ENCODE measurements around the gene MYOD1. TPM values are rescaled to one million over a fixed set of nuclear protein-coding genes. Genes with fewer than 3 reads are reported as not detected.

The MYOD1 gene
- total RNA-seq, 4 donors from 2014 or later, result not detected

GRCh38 chr11:17744151-17744940 is 25.0 kb downstream of the MYOD1 start:
- ATAC-seq (ENCODE audit: low FRiP score) (no peak), DNase-seq (ENCODE audit: low spot score) (no peak)
- no peak for TF ChIP-seq CTCF (IDR thresholded peaks at IDR 0.05)

GRCh38 chr11:17745023-17745772 is 25.8 kb downstream of the MYOD1 start:
- DNase-seq (ENCODE audit: low spot score) (no peak), ATAC-seq (ENCODE audit: low FRiP score) (no peak)
- TF ChIP-seq CTCF (IDR thresholded peaks at IDR 0.05), result no peak

GRCh38 chr11:17746096-17746495 is 26.7 kb downstream of the MYOD1 start:
- ATAC-seq (ENCODE audit: low FRiP score) (no peak), DNase-seq (ENCODE audit: low spot score) (no peak)
- no peak for TF ChIP-seq CTCF (IDR thresholded peaks at IDR 0.05)

GRCh38 chr11:17747131-17747955 is 28.0 kb downstream of the MYOD1 start:
- ATAC-seq (ENCODE audit: low FRiP score) (no peak), DNase-seq (ENCODE audit: low spot score) (peak; percentile 14)
- no peak for TF ChIP-seq CTCF (IDR thresholded peaks at IDR 0.05)

GRCh38 chr11:17748044-17748443 is 28.7 kb downstream of the MYOD1 start:
- DNase-seq (ENCODE audit: low spot score) (no peak), ATAC-seq (ENCODE audit: low FRiP score) (no peak)
- TF ChIP-seq CTCF (IDR thresholded peaks at IDR 0.05), result no peak

GRCh38 chr11:17748761-17749721 is 29.7 kb downstream of the MYOD1 start:
- ATAC-seq (ENCODE audit: low FRiP score) (no peak), DNase-seq (ENCODE audit: low spot score) (no peak)
- TF ChIP-seq CTCF (IDR thresholded peaks at IDR 0.05), result no peak
